Thyroid gland (tissue), 4 donors: ENCODE results near the gene REC114.

Experiments used
- CTCF ChIP-seq, 6 experiments: fragments of 200-600 bp in 3 of 6; fragments of 450-650 bp in 3 of 6; sonication (generic) in 3 of 6; IDR thresholded peaks; one replicate each; pipeline ENCODE4 v1.5.1; 2016 to 2019; ENCODE audit warnings: antibody characterized with exemption in 6 of 6, mild to moderate bottlenecking in 2 of 6, inconsistent platforms in 1 of 6, moderate library complexity in 1 of 6
- POLR2A ChIP-seq, 2 donors: fragments of 450-650 bp; IDR thresholded peaks; one replicate each; pipeline ENCODE4 v1.6.1; 2017; ENCODE audit warnings: antibody characterized with exemption in 2 of 2, mild to moderate bottlenecking in 2 of 2, moderate library complexity in 1 of 2

DNA sequence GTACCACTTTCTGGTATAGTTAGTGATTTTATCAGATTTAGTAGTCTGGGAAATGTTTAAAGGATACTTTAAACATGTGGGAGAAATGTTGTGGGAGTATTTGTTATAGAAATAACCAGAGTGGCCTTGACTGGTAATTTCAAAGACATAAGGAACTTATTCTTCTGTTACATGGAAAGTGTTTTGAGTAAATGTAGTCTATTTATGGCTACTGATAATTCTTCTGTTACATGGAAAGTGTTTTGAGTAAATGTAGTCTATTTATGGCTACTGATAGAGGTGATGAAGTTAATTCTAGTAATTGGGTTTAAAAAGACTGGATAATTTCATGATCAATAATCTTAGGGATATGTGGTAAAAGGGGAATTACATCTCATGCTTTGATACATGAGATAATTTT lies 17.7 kb downstream of the REC114 start:
- no peak for TF ChIP-seq CTCF (IDR thresholded peaks at IDR 0.05)
- no peak for TF ChIP-seq POLR2A (IDR thresholded peaks at IDR 0.05)
